OCI-LY7 (cell line): Measurements from ENCODE around the gene DENND1A. TPM values are rescaled to one million over a fixed set of nuclear protein-coding genes. Genes with fewer than 3 reads are reported as not detected.

ENCODE experiments used
- BruUV-seq: library from RNA; stranded (reverse); fragments of 400-500 nt; replicated peaks from 2 replicates; lab custom pipeline; 2021; lab: Mats Ljungman, UMichigan
- CTCF ChIA-PET: fragments of 300-600 bp; sonication (Branson Sonifier 250); formaldehyde crosslinking; loops from one replicate; lab custom pipeline; 2022; ENCODE audit warnings: antibody characterized with exemption; ENCODE audit not compliant: unreplicated experiment; lab: Charles Lee
- POLR2A ChIA-PET: fragments of 300-600 bp; sonication (Branson Sonifier 250); formaldehyde crosslinking; loops from one replicate; lab custom pipeline; 2022; ENCODE audit warnings: antibody characterized with exemption; lab: Charles Lee
- DNase-seq: peaks from one replicate; pipeline ENCODE4 v3.0.0-alpha.2; 2015; ENCODE audit warnings: low spot score
- H2AFZ ChIP-seq: fragments of 200-600 bp; sonication (generic), shearing (Covaris generic); 2 replicates; pipeline ENCODE4 v1.6.1; 2014; ENCODE audit warnings: mild to moderate bottlenecking, antibody characterized with exemption, low read length, moderate library complexity
- H3K27ac ChIP-seq: fragments of 200-600 bp; sonication (generic); 2 replicates; pipeline ENCODE4 v1.5.1; 2014; ENCODE audit warnings: mixed run types, low read depth, mild to moderate bottlenecking, moderate library complexity, low read length, inconsistent platforms; ENCODE audit not compliant: poor library complexity, severe bottlenecking
- H3K36me3 ChIP-seq: fragments of 200-600 bp; sonication (generic); 2 replicates; pipeline ENCODE4 v1.6.1; 2014; ENCODE audit warnings: mild to moderate bottlenecking, antibody characterized with exemption, low read length, moderate library complexity, mixed read lengths; ENCODE audit not compliant: insufficient read depth
- H3K4me1 ChIP-seq: fragments of 200-600 bp; sonication (generic); 2 replicates; pipeline ENCODE4 v1.5.1; 2014; ENCODE audit warnings: mild to moderate bottlenecking, low read length; ENCODE audit not compliant: insufficient read depth, poor library complexity, severe bottlenecking
- H3K4me2 ChIP-seq: fragments of 200-600 bp; sonication (generic); 2 replicates; pipeline ENCODE4 v1.6.1; 2014; ENCODE audit warnings: mild to moderate bottlenecking, low read length
- H3K4me3 ChIP-seq: fragments of 200-600 bp; sonication (generic); 2 replicates; pipeline ENCODE4 v1.5.1; 2014; ENCODE audit warnings: mild to moderate bottlenecking, low read depth, low read length; ENCODE audit not compliant: poor library complexity, severe bottlenecking
- H3K79me2 ChIP-seq: fragments of 200-600 bp; sonication (generic); 2 replicates; pipeline ENCODE4 v1.6.1; 2016; ENCODE audit warnings: low read depth, mild to moderate bottlenecking, low read length, moderate library complexity, mixed read lengths; ENCODE audit not compliant: insufficient read depth
- H3K9me2 ChIP-seq: fragments of 200-600 bp; sonication (generic); 2 replicates; pipeline ENCODE4 v1.6.1; 2016; ENCODE audit warnings: mild to moderate bottlenecking, low read length, mixed read lengths; ENCODE audit not compliant: insufficient read depth
- H3K9me3 ChIP-seq: fragments of 200-600 bp; sonication (generic); 2 replicates; pipeline ENCODE4 v1.6.1; 2014; ENCODE audit warnings: mild to moderate bottlenecking, mixed run types, low read length, mixed read lengths
- H4K20me1 ChIP-seq: fragments of 200-600 bp; sonication (generic); 2 replicates; pipeline ENCODE4 v1.6.1; 2014; ENCODE audit warnings: mild to moderate bottlenecking, antibody characterized with exemption, low read length, moderate library complexity, mixed read lengths; ENCODE audit not compliant: insufficient read depth
- CTCF ChIP-seq: fragments of 200-600 bp; sonication (generic); conservative IDR thresholded peaks from 2 replicates; pipeline ENCODE4 v1.5.1; 2014; ENCODE audit warnings: mild to moderate bottlenecking, antibody characterized with exemption, low read length, moderate library complexity, mixed read lengths
- EZH2phosphoT487 ChIP-seq: fragments of 200-600 bp; sonication (generic); IDR thresholded peaks from 2 replicates; pipeline ENCODE4 v1.6.1; 2018; ENCODE audit warnings: low read depth, borderline replicate concordance, mild to moderate bottlenecking, mixed run types, antibody characterized with exemption, low read length, moderate library complexity, mixed read lengths
- intact Hi-C: fragments of 100-400 bp; cut with micrococcal nuclease; formaldehyde crosslinking; loops from one replicate; pipeline ENCODE4 v1.10.0; 2022; ENCODE audit not compliant: unreplicated experiment
- total RNA-seq, 2 experiments: library from RNA; depleted of rRNA in 1 of 2; stranded (reverse); fragments of >200 nt in 1 of 2; shearing (Covaris generic) in 1 of 2; gene quantifications; 2 replicates each; pipeline ENCODE4 v1.2.3, GENCODE V29; 2014 to 2022

DENND1A gene
- total RNA-seq, 2 experiments from 2014 or later, result 17.9 to 36.3 TPM

- Histone ChIP-seq H2AFZ (no peak overlapping the region), H3K9me3 (no peaks in the 10 kb centered on the region), H4K20me1 (no peaks in the 10 kb centered on the region), H3K9me2 (no peaks in the 10 kb centered on the region), H3K4me2 (no peak overlapping the region), H3K36me3 (no peaks in the 10 kb centered on the region), H3K79me2 (no peaks in the 10 kb centered on the region), H3K27ac (no peak overlapping the region), H3K4me1 (no peaks in the 10 kb centered on the region), H3K4me3 (no peak overlapping the region)
- intact Hi-C loops, result no loop called here
- CTCF ChIA-PET, result no interaction called here
- TF ChIP-seq CTCF (0 out of 2 replicates have a peak, but pooled peaks have one; percentile 44), EZH2phosphoT487 (no peak)
- POLR2A ChIA-PET, result interaction anchor here (0.6 kb wide), 1 partner anchor 194 kb away, joined by 4 read pairs; no protein-coding TSS in a partner anchor
- BruUV-seq, result no TSS peak
- no peak for DNase-seq
Measured at GRCh38 chr9:123955637-123956036, 25.7 kb upstream of the DENND1A start.

GRCh38 chr9:123954518-123955280, 24.8 kb upstream of the DENND1A start:
- H3K79me2 ChIP-seq, result no peaks in the 10 kb centered on the region
- H3K4me1 ChIP-seq, result no peaks in the 10 kb centered on the region
- intact Hi-C loops, result no loop called here
- POLR2A ChIA-PET, result interaction anchor here (0.6 kb wide), 1 partner anchor 195 kb away, joined by 4 read pairs; no protein-coding TSS in a partner anchor
- no peaks in the 10 kb centered on the region for H3K9me3 ChIP-seq
- TF ChIP-seq CTCF (no peak), EZH2phosphoT487 (no peak)
- H2AFZ ChIP-seq, result no peak overlapping the region
- DNase-seq, result no peak
- H3K4me2 ChIP-seq, result no peak overlapping the region
- no peak overlapping the region for H3K27ac ChIP-seq
- H3K36me3 ChIP-seq, result no peaks in the 10 kb centered on the region
- no peaks in the 10 kb centered on the region for H4K20me1 ChIP-seq
- H3K4me3 ChIP-seq, result no peak overlapping the region
- no peaks in the 10 kb centered on the region for H3K9me2 ChIP-seq
- no TSS peak for BruUV-seq
- CTCF ChIA-PET, result no interaction called here
